ENCODE measurements around the gene FOXP1.

The FOXP1 gene

DNA sequence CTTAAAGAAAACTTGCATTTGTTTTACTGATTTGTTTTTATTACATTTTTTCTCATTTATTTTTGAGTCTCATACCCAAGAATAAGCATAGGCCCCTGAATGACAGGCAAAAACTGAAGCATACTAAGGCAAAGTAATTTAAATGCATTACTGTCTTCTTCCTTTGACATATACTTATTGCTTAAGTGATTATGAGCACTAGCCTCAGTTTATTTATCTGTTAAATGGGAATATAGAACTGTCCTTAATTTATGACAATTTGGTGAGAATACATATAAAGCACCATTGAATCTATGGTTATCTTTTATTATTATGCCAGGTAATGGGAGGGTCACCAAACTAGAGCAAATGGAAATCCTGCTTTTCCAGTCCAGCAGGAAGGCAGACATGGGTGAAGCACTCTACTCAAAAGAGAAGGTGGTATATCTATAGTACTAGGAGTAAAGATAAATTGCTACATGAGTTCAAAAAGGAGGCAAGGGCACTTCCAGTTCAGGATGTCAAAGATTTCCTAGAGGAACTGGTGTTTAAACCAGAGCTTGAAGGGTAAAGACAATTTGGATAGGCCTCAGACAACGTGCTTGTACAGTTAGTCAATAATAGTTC lies 435.0 kb downstream of the FOXP1 start:
- TF ChIP-seq, protein P1, sequence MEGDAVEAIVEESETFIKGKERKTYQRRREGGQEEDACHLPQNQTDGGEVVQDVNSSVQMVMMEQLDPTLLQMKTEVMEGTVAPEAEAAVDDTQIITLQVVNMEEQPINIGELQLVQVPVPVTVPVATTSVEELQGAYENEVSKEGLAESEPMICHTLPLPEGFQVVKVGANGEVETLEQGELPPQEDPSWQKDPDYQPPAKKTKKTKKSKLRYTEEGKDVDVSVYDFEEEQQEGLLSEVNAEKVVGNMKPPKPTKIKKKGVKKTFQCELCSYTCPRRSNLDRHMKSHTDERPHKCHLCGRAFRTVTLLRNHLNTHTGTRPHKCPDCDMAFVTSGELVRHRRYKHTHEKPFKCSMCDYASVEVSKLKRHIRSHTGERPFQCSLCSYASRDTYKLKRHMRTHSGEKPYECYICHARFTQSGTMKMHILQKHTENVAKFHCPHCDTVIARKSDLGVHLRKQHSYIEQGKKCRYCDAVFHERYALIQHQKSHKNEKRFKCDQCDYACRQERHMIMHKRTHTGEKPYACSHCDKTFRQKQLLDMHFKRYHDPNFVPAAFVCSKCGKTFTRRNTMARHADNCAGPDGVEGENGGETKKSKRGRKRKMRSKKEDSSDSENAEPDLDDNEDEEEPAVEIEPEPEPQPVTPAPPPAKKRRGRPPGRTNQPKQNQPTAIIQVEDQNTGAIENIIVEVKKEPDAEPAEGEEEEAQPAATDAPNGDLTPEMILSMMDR (IDR thresholded peaks at IDR 0.05; ENCODE audit: insufficient read depth, low read length, poor library complexity, severe bottlenecking): no peak
- H3K36me3 ChIP-seq (ENCODE audit: control insufficient read depth, insufficient read depth, low read length): no peaks in the 10 kb centered on the region
- no peaks in the 10 kb centered on the region; the same call in 1 of the 2 replicates for H3K27me3 ChIP-seq (replicated peaks; ENCODE audit: control insufficient read depth, insufficient read depth, low read length)
- no peak overlapping the region for H3K4me3 ChIP-seq (replicated peaks; ENCODE audit: low read depth, low read length)
- DNase-seq (ENCODE audit: extremely low read depth, insufficient read length): no peak

DNA sequence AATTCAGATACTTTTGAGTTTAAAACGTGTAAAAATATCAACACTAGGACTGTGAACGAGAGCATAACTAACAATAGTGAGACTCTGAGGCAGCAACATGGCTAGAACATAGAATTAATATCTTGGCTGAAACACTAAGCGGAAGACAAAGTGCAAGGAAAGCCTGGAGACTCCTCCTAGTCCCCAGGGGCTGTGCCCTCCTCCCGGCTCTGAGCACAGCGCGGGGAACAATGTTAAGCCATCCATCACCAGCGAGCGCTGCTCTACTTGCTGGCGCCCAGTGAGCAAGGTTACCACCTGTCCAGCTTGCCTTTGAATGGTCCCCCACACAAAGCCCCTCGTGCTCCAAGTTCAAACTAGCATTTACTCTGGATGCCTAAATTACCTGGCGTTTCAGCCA lies 436.9 kb downstream of the FOXP1 start:
- TF ChIP-seq, protein P1 (IDR thresholded peaks at IDR 0.05; ENCODE audit: insufficient read depth, low read length, poor library complexity, severe bottlenecking): no peak
- H3K36me3 ChIP-seq (ENCODE audit: control insufficient read depth, insufficient read depth, low read length): no peaks in the 10 kb centered on the region
- H3K27me3 ChIP-seq (replicated peaks; ENCODE audit: control insufficient read depth, insufficient read depth, low read length): no peaks in the 10 kb centered on the region; the same call in 1 of the 2 replicates
- no peak for DNase-seq (ENCODE audit: extremely low read depth, insufficient read length)
- no peak overlapping the region for H3K4me3 ChIP-seq (replicated peaks; ENCODE audit: low read depth, low read length)

DNA sequence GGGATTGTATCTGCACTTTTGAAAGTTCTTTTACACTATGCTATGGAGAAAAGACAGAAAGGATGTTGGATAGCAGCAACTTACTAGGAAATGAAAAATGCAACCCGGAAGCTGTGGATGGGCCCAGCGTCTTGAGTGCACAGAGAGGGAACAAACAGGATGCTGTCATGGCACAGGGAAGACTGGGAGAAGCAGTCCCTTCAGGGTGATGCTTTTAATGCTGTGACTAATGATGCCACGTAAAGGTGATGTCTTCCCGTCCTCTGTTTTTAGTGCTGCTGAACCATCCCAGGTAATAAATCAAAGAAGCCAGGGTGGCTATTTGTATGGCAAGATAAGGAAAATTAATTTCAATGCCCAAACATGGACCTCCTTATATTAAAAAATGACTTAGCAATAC lies 437.6 kb downstream of the FOXP1 start:
- TF ChIP-seq, protein P1 (IDR thresholded peaks at IDR 0.05; ENCODE audit: insufficient read depth, low read length, poor library complexity, severe bottlenecking): no peak
- H3K4me3 ChIP-seq (replicated peaks; ENCODE audit: low read depth, low read length): no peak overlapping the region
- no peaks in the 10 kb centered on the region for H3K36me3 ChIP-seq (ENCODE audit: control insufficient read depth, insufficient read depth, low read length)
- H3K27me3 ChIP-seq (replicated peaks; ENCODE audit: control insufficient read depth, insufficient read depth, low read length): no peaks in the 10 kb centered on the region; the same call in 1 of the 2 replicates
- no peak for DNase-seq (ENCODE audit: extremely low read depth, insufficient read length)

DNA sequence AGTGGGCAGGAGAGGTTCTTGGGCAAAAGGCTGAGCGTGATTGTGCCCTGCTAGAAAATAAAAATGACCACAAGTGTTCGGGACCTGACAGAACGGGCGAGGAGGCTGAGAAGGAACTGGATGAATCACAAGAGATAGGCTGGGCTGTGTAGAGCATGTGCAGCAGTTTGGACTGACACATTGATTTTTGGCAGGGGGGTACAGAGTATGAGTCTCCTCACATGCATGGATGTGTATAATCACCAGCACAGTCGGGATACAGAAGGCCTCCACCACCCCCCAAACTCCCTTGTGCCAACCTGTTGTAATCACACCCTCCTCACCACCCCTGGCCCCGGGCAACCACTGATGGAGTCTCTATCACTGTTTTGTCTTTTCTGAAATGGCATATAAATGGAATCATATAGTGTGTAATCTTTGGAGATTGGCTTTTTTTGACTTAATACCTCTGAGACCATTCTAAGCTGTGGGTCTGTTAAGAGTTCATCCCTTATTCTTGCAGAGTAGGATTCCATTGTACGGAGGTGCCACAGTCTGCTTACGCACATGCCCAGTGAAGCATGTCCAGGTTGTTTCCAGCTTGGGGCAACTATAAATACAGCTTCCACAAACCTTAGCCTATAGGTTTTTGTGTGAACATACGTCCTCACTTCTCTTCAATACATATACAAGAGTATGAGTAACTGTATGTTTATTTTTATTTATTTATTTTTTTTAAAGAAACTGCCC lies 438.8 kb downstream of the FOXP1 start:
- no peak for DNase-seq (ENCODE audit: extremely low read depth, insufficient read length)
- no peaks in the 10 kb centered on the region for H3K36me3 ChIP-seq (ENCODE audit: control insufficient read depth, insufficient read depth, low read length)
- no peaks in the 10 kb centered on the region; the same call in 1 of the 2 replicates for H3K27me3 ChIP-seq (replicated peaks; ENCODE audit: control insufficient read depth, insufficient read depth, low read length)
- TF ChIP-seq, protein P1 (IDR thresholded peaks at IDR 0.05; ENCODE audit: insufficient read depth, low read length, poor library complexity, severe bottlenecking): no peak
- H3K4me3 ChIP-seq (replicated peaks; ENCODE audit: low read depth, low read length): no peak overlapping the region

DNA sequence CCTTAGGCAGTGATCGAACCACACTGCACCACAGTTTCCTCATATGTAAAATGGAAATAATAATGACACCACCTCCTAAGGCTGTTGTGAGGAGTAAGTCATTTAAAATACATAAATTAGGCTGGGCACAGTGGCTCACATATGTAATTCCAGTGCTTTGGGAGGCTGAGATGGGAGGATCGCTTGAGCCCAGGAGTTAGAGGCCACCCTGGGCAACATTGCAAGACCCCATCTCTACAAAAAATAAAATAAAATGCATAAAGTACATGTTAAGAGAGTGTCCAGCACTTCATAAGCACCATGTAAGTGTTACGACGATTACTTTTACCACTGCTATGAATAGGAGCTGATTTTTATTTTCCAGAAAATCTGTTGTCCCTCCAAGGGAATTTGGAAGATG lies 440.0 kb downstream of the FOXP1 start:
- H3K27me3 ChIP-seq (replicated peaks; ENCODE audit: control insufficient read depth, insufficient read depth, low read length): no peaks in the 10 kb centered on the region; the same call in 1 of the 2 replicates
- TF ChIP-seq, protein P1 (IDR thresholded peaks at IDR 0.05; ENCODE audit: insufficient read depth, low read length, poor library complexity, severe bottlenecking): no peak
- H3K36me3 ChIP-seq (ENCODE audit: control insufficient read depth, insufficient read depth, low read length): no peaks in the 10 kb centered on the region
- DNase-seq (ENCODE audit: extremely low read depth, insufficient read length): no peak
- no peak overlapping the region for H3K4me3 ChIP-seq (replicated peaks; ENCODE audit: low read depth, low read length)
